GM21390 (cell line): ENCODE results near the gene HERC2.
"Not testable (repeated sequence)": the region's sequence is repeated elsewhere in the genome, so short reads cannot be mapped to it uniquely, and the experiment has no call there.

ENCODE experiments used
- ATAC-seq: cut with Tn5 transposase; IDR thresholded peaks from one replicate; pipeline ENCODE4 v1.9.1; 2021; ENCODE audit not compliant: unreplicated experiment

HERC2 gene, protein sequence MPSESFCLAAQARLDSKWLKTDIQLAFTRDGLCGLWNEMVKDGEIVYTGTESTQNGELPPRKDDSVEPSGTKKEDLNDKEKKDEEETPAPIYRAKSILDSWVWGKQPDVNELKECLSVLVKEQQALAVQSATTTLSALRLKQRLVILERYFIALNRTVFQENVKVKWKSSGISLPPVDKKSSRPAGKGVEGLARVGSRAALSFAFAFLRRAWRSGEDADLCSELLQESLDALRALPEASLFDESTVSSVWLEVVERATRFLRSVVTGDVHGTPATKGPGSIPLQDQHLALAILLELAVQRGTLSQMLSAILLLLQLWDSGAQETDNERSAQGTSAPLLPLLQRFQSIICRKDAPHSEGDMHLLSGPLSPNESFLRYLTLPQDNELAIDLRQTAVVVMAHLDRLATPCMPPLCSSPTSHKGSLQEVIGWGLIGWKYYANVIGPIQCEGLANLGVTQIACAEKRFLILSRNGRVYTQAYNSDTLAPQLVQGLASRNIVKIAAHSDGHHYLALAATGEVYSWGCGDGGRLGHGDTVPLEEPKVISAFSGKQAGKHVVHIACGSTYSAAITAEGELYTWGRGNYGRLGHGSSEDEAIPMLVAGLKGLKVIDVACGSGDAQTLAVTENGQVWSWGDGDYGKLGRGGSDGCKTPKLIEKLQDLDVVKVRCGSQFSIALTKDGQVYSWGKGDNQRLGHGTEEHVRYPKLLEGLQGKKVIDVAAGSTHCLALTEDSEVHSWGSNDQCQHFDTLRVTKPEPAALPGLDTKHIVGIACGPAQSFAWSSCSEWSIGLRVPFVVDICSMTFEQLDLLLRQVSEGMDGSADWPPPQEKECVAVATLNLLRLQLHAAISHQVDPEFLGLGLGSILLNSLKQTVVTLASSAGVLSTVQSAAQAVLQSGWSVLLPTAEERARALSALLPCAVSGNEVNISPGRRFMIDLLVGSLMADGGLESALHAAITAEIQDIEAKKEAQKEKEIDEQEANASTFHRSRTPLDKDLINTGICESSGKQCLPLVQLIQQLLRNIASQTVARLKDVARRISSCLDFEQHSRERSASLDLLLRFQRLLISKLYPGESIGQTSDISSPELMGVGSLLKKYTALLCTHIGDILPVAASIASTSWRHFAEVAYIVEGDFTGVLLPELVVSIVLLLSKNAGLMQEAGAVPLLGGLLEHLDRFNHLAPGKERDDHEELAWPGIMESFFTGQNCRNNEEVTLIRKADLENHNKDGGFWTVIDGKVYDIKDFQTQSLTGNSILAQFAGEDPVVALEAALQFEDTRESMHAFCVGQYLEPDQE (N-terminal part only)

DNA sequence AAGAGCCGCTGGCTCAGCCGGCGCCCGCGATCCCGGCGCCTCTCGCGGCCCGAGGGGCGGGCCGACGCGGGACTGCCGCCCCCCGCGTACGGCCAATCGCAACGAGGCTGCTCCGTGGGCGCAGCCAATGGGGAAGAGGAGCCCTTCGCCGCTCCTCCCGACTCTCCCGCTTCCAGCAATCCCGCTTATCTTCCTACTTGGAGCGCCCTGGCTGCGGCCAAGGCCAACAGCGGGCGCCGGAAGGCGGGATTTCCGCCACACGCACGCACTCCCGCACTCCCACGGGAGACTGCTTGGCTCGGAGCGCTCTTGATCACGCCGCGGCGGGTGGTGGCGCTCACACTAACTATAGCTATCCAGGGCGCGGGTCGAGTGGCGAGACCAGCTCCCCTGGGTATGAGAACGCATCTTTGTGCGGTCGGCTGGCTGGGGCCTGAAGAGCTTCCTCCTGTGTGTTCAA, at the start of gene HERC2:
Gene HERC2 (minus strand): TSS at position 51 of the 460 bp plus-strand sequence. CDS start 746 bp downstream, outside the sequence.
- not testable (repeated sequence) for ATAC-seq

DNA sequence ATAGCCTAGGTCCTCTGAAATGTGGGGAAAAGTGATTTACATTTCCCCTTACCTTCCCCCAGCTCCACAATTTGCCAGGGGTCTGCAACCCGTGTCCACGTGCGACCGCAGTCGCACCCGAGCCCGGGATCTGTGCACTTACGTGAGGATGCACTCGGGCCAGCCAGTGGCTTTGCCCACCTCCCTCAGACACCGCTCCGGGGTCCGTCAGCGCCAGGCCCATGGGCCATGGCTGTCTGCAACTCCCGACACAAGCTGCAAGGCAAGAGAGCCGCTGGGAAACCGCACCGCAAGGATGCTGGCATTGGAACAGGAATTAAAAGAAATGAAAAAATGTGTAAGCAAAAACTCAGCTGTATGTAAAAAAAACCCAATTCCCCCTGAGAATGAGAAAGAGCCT, 43.5 kb upstream of the HERC2 start:
- ATAC-seq: not testable (repeated sequence)

DNA sequence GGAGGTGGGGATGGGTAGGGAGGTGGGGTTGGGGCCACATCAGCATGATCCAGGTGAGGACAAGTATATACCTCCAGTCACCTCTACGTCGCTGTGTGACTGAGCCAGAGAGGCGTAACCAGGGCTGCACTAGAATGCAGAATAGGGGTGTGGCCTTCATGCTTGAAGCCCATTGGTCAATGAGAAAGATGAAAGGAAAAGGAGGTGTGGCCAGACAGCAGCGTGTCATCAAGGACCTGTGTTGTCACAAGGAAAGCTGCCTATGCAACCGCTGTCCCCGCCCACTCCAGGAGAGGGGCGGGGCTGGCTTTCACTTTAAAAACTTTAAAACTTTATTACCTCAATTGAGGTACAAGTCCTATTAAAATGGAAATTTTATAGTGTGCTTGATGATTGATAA, 36.0 kb upstream of the HERC2 start, which contains the start of gene GOLGA6L24:
Gene GOLGA6L24 (minus strand): TSS at position 101 of the 400 bp plus-strand sequence. CDS start 61 bp downstream, at position 40.
- not testable (repeated sequence) for ATAC-seq

DNA sequence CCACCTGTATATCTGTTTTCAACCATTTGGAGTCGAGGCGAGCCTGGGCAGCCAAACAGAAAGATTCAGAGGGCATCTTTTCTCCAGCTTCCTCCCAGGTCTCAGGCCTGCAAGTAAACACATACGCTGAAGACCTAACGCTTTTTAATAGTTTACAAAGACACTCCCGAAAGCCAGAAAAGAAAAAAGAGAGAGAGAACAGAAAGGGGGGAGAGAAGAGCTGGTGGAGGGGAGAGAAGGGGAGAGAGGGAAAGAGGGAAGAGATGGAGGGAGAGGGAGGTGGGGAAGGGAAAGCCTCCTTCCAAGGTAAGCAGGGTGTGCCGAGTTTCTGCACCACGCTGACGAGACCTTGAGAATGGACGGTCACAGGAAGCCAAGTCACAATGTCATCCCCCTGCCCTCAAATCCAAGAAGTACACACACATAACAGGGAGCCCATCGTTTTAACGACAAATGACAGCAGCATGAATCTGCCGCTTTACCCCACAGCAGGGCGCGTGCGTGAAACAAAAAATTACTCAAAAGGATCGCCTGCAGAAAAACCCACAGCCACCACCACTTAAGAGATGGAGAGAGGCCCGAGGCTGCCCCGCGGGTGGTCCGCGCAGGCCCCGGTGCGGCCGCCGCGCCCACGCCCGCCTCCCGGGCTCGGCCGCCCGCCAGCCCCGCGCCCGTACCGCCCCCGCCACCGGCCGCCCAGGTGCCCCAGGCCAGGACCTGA, 461 bp downstream of the HERC2 start:
- not testable (repeated sequence) for ATAC-seq

DNA sequence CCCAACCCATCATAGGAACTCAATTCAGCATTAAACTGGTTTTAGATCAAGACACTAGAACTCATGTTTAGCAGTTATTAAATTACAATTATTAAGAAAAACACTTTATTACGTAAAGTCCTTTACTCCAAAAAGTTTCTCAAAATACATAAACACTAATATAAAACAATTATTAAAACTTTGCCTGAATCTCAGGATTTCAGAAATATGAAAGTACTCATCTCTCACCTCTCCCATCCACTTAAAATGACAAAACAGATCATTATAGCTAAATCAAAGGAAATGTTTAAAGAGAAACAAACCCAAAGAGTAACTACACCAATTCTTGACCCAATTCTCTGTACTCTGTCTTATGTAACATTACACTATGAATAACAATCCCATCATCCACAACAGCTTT, 2.3 kb downstream of the HERC2 start:
- not testable (repeated sequence) for ATAC-seq

DNA sequence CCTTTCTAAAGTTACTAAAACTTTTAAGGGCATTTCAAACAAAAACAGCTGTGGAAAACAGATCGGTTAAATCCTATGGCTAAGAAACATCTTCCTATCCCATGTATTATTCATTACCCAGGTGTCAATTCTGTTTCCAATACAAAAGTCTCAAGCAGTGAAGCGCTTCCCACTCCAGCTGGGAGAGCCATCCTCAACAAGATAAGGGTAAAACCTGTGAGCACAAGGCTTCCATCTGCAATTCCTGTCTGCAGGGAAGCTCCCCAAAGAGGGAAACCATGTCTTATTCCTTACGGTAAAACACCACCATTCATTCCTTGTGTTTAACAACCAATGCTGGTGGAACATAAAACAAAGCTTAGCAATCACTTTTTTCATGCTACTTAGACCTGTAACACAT, 3.2 kb downstream of the HERC2 start:
- ATAC-seq: not testable (repeated sequence)

DNA sequence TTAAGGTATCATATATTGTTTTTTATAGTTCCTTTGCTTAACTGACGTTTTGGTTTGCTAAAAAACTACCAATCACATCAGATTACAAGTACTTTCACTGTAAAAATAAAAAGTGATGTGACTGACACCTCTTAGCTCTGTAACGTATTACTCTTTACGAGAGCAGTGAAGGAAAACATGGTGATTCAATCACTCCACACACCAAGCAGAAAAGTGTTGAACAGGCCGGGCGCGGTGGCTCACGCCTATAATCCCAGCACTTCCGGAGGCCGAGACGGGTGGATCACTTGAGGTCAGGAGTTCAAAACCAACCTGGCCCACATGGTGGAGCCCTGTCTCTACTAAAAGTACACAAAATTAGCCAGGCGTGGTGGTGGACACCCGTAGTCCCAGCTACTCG, 3.9 kb downstream of the HERC2 start:
- not testable (repeated sequence) for ATAC-seq

DNA sequence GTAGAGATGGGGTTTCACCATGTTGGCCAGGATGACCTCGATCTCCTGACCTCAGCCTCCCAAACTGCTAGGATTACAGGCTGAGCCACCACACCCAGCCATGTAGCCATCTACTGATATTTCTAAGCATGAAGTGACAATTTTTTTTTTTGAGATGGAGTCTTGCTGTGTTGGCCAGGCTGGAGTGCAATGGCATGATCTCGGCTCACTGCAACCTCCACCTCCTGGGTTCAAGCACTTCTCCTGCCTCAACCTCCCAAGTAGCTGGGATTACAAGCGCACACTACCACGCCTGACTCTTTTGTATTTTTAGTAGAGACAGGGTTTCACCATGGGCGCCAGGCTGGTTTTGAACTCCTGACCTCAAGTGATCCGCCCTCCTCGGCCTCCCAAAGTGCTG, 5.0 kb downstream of the HERC2 start:
- not testable (repeated sequence) for ATAC-seq

DNA sequence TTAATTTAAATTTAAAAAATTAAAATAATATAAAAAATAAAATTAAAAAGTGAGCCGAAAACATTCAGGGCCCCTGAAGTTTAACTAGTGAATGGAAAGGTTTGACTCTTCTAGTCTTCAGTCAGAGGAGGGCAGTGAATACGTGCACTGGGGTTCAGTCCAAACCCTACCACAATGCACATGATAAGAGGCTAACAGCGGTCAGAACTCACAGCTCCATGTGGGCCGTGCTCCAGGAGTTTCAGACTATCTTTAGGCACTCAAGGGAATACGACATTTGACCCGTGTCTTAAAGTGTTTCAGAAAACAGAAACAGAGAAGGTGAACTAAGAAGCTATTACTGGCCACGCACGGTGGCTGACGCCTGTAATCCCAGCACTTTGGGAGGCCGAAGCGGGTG, 11.5 kb downstream of the HERC2 start:
- not testable (repeated sequence) for ATAC-seq

DNA sequence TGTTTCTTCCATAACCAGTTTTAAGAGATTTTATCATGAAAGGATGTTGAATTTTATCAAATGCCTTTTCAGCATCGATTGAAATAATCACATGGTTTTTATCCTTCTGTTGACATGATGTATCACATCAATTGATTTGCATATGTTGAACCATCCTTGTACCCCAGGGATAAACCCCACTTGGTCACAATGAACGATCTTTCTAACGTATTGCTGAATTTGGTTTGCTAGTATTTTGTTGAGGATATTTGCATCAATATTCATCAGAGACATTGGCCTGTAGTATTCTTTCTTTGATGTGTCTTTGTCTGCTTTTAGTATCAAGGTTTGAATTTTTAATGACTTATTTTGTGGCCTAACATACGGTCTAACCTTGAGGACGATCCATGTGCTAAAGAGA, 13.3 kb downstream of the HERC2 start:
- not testable (repeated sequence) for ATAC-seq

DNA sequence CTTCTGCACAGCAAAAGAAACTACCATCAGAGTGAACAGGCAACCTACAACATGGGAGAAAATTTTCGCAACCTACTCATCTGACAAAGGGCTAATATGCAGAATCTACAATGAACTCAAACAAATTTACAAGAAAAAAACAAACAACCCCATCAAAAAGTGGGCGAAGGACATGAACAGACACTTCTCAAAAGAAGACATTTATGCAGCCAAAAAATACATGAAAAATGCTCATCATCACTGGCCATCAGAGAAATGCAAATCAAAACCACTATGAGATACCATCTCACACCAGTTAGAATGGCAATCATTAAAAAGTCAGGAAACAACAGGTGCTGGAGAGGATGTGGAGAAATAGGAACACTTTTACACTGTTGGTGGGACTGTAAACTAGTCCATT, 16.3 kb downstream of the HERC2 start:
- ATAC-seq: not testable (repeated sequence)

DNA sequence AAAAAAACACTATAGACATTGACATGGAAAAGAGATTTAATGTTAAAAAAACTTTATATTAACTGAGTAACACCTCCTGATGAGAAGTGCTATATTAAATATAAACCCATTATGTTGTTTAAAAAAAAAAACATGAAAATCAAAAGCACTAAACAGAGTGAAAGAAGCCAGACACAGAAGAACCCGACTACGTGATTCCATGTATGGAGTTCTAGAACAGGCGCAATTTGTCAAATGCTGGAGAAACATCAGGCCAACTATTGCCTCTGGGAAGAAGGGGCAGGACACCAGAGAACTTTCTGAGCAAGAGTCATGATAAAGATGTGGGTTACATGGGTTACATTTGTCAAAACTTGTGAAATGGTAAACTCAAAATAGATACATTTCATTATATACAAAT, 24.5 kb downstream of the HERC2 start:
- not testable (repeated sequence) for ATAC-seq

DNA sequence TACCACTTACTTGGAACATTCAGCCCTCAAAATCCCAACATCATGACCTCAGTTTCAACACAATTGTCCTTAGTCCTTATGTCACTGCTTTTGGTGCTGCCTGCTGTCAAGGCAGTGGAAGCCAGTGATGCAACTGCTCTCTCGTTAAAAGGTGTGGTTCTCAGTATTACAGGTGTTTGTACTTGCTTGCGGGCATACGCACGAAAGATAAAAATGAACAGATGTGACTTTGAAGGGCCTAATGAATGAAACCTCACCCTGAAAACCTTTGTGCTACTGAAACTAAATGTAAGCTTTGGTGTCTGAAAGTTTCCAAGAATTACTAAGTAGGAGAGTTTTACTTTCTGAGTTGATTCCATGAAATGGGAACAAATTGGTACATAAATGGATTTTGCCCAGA, 25.2 kb downstream of the HERC2 start:
- not testable (repeated sequence) for ATAC-seq

DNA sequence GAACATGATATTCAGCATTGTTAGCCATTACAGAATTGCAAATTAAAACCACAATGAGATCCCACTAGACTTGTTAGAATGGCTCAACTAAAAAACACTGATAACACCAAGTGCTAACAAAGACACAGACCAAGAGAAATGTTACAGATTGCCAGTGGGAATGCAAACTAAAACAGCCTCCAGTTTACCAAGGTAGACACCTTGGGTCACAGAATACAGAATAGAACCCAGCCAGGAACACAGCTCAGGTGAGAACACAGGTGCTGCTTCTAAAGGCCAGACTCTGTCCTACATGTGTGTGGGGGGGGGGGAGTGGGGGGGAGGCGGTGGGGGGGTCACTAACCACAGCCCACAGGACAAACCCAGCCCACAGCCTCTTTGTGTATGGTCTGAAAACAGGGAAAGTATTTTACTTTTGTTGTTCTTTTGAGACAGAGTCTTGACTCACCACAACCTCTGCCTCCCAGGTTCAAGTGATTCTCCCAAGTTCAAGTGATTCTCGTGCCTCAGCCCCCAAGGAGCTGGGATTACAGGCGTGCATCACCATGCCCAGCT, 26.9 kb downstream of the HERC2 start:
- not testable (repeated sequence) for ATAC-seq

DNA sequence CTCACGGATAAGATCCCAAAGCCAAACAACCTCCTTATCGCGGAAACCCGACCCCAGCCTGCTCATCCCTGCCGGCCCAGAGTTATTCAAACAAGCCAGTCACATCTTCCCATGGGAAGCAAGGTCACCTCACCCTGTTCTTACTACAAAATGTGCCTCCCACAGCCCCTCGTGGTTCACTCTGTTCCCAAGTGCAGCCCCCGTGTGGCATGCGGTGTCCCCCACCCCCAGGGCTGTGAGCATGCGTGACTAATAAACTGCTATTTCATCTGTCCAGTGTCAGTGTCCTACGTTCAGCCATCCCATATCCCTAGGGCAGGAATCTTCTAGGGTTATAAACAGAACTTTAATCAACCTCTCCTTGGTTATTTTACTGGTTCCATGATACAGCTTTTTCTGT, 27.4 kb downstream of the HERC2 start:
- ATAC-seq: not testable (repeated sequence)

DNA sequence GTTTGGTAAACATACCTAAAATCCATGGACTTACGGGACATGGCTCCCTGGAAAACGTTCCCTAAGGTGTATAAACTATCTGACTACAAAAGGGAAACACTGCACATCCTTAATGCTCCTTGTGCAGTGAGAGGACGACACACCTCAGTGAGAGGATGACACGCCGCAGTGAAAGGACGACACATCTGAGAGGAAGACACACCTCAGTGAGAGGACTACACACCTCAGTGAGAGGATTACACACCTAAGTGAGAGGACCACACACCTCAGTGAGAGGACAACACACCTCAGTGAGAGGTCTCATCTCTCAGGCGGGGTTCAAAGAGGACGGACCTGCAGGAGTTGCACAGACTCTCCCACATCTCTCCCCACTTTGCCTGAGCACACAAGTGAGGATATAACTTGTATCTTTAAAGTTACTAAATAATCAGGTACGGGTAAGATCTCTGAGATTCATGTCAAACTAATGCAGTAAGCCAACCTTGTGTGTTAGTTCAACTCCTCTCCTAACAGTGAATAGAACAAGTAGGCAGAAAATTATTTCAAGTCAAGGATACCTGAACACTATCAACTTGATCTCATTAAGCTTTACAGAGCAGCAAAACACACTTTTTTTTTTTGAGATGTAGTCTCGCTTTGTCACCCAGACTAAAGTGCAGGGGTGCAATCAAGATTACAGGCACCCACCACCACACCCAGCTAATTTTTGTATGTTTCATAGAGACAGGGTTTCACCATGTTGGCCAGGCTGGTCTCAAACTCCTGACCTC, 32.1 kb downstream of the HERC2 start:
- ATAC-seq: no peak

DNA sequence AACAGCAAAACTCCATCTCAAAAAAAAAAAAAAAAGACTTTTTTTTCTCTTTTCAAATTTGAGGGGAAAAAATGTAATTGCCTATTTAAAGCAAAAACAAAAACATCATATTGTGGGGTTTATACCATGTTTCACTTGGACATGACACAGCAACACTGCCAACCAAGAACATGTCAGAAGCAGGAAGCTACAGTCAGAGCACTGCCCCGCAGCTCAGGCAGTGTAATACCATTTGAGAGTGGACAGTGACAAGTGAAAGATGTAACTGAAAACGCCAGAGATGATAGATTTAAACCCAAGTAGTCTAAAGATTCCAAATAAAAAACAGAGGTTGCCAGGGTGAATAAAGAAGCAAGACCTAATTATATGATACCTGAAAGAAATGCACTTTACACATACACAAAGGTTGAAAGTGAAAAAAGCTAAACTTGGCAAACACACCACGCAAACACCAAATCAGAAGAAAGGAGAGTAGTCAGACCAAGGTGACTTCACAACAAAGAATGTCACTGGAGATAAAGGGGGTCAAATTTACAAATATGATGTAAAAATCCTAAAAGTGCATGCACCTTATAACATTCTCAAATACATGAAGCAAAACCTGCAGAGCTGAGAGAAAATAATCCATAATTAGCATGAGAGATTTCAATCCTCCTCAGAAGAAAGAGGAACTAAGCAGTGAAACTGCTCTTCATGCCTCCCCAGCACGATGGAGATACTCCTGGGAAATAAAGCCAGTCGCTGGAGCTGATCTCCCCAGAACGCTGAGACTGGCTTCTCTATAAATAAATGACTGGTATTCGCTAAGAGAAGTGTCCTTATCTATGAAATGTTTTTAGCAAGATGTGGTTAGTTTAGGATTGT, 32.9 kb downstream of the HERC2 start:
- peak; percentile 74 for ATAC-seq

DNA sequence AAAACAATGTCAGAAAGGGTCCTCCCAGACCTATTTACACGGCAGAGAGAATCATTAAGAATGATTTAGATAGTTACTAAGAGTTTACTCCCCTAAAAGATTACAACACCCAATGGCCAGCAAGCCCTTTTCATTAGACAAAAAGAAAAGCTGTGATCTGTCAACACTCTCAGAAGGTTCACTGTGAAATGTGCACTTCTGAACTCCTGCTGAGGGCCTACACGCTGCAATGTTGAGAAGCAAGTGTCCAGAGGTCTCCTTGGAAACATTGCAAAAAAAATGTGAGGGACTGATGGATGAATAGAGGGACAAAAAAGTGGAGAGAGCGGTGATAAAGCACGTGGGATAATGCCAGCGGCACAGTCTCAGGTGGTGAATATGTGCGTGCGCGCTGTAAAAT, 35.3 kb downstream of the HERC2 start:
- not testable (repeated sequence) for ATAC-seq
